HG02970 (cell line): ENCODE data around the gene DIO3.

Experiments
- ATAC-seq: cut with Tn5 transposase; IDR thresholded peaks from one replicate; pipeline ENCODE4 v1.9.1; 2021; ENCODE audit warnings: mild to moderate bottlenecking, moderate library complexity, moderate number of reproducible peaks; ENCODE audit not compliant: unreplicated experiment, low FRiP score

DIO3 gene

GRCh38 chr14:101594511-101595148, 33.3 kb downstream of the DIO3 start:
- ATAC-seq = no peak

GRCh38 chr14:101595349-101595748, 34.1 kb downstream of the DIO3 start:
- no peak for ATAC-seq

- no peak for ATAC-seq
These were observed 34.8 kb downstream of the DIO3 start for GRCh38 chr14:101595887-101596721.

- ATAC-seq = no peak
These were observed 35.4 kb downstream of the DIO3 start for GRCh38 chr14:101596742-101597141.

GRCh38 chr14:101598159-101598558, 36.9 kb downstream of the DIO3 start:
- no peak for ATAC-seq

GRCh38 chr14:101598571-101599233, 37.4 kb downstream of the DIO3 start:
- no peak for ATAC-seq

GRCh38 chr14:101599234-101599885, 38.1 kb downstream of the DIO3 start:
- ATAC-seq = no peak

- no peak for ATAC-seq
These were observed 39.1 kb downstream of the DIO3 start for GRCh38 chr14:101600336-101600890.

- no peak for ATAC-seq
These were observed 39.8 kb downstream of the DIO3 start for GRCh38 chr14:101600891-101601605.

- no peak for ATAC-seq
These were observed 40.5 kb downstream of the DIO3 start for GRCh38 chr14:101601606-101602465.

GRCh38 chr14:101602466-101602840, 41.2 kb downstream of the DIO3 start:
- ATAC-seq = no peak

GRCh38 chr14:101603096-101603495, 41.8 kb downstream of the DIO3 start:
- no peak for ATAC-seq

GRCh38 chr14:101604228-101604934, 43.1 kb downstream of the DIO3 start:
- no peak for ATAC-seq

- ATAC-seq = no peak
These were observed 43.9 kb downstream of the DIO3 start for GRCh38 chr14:101604935-101605780.

- no peak for ATAC-seq
These were observed 44.5 kb downstream of the DIO3 start for GRCh38 chr14:101605836-101606235.
